Stimulated activated CD4-positive, alpha-beta T cell treated with anti-CD3 and anti-CD28 coated beads, Interleukin-4, amount 100 ng/mL, for 48 hours (primary cell): Measurements from ENCODE around the gene BANF1.
A peak's percentile ranks its signal among the peaks of the same experiment; 100 is the strongest.

Experiments used
- DNase-seq, 2 donors: peaks; one replicate each; pipeline ENCODE4 v3.0.0-alpha.2; 2020; ENCODE audit warnings: low read depth in 2 of 2

The BANF1 gene

DNA sequence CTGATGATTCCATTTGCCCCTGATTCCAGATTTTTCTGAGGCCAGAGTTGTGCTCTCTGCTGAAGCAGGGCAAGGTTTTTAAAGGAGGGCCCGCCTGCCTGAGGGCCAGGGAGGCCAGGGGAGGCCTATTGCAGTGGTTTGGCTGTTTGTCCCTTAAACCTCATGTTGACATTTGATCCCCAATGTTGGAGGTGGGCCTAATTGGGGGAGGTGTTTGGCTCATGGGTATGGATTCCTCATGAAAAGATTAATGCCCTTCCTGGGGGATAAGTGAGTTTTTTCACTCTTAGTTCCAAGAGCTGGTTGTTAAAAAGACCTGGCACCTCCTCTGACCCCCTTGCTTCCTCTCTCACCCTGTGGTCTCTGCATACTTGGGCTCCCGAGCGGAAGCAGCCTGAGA lies 37.5 kb downstream of the BANF1 start:
- no peak for DNase-seq

DNA sequence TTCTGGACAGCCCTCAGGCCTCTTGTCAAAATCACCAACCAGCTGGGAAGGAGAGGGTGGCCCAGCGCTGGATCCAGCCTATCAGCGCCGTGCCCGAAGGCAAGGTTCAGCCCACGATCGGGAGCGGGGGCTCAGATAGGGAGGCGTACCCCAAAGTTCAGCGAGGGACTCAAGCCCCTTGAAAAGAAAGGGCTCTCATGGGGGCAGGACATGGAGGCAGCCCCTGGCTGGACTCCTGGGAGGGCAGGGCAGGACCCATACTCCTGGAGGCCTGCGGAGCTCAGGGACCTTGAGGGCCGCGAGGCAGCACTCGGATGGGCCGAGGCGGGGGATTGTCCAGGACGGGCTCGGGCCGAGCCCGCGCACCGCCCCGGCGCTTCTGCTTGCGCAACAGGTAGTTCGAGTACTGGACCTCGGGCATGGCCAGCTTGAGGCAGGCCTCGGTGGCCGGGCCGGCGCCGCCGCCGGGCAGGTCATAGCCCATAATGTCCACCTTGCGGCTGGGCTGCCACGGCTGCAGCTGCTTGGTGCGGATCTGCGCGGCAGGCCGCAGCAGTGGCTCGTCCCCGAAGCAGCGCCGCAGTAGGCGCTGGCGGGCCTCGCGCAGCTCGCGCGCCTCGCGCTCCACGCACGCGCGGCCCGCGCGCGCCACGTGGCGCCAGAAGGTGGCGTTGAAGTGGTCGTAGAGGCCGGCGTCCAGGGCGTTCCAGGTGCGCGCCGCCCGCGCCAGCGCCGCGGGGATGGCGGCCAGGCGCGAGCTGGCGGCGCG lies 40.1 kb downstream of the BANF1 start:
- no peak for DNase-seq

DNA sequence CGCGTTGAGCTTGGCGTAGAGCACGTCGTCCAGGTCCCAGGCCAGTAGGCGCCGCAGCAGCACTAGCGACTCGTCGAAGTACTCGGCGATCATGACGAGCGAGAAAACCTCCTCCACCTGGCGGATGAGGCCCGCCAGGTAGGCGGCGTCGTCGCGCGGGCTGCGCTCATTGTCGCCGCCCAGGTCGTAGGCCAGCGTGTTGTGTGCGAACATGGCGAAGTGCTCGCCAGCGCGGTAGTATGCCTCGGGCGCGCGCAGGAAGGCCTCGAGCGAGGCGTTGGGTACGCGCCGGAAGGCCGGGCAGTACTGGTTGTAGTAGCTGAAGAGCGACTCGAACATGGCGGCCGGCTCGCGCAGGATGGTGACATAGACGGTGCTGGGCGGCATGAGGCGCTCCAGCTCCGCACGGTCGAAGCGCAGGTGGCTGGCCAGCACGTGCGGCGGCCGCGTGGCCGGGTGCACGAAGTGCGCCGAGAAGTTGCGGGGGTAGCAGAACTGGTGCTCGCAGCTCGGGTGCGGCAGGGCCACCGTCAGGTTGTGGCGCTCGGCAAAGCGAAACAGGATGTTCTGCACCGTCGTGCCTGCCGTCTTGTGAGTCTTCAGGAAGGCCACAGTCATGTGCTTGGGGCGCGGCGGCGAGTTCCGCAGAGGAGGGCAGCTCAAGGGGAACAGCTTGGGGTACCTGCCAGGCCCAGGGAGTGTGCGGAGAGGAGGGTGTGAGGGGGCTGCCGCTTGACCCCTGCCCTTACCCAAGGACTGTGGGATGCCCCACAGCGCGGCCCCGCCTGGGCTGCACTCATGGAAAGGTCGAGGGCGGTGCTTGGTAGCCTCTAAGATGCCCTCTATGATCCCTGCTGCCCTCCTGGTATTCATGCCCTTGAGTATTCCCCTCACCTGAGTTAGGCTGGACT lies 40.9 kb downstream of the BANF1 start:
- DNase-seq: no peak

DNA sequence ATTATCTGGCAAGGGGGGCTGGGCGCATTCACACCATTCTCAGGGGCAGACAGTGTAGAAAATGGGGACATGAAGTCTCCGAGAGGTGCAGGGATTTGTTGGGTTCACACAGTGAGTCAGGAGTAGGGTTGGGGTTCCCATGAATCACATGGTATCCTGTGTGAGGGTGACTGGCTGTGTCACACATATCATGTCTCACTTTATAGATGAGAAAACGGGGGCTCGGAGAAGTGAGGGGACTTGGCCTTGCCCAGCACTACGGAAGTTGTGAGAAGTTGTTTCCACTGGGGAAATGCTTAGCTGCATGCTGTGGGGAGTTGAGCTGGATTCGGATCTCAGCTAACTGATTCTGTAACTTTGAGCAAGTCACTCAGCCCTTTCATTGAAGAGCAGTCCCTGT lies 42.5 kb downstream of the BANF1 start:
- no peak for DNase-seq

DNA sequence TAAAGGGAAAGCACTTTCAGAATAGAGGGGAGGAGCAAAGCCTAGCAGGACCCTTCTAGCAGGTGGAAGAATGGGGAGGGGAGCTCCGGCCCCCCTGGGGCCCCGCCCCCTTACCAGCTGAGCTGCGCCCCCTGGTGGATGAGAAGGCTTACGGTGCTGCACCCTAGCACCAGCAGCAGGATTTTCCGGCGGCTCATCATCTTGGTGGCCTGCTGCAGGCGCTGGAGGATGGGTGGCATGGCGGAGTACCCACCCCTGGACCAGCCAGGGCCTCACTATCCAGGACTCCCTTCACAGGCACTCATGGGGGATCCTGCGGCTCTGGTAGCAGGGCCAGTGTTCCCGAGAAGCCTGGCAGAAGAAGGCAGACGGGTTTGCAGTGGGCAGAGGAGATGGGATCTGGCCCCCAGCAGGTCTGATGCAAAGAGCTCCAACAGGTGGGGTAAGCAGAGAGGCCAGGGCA lies 42.9 kb downstream of the BANF1 start:
- peak; percentile 78 to 85 for DNase-seq

DNA sequence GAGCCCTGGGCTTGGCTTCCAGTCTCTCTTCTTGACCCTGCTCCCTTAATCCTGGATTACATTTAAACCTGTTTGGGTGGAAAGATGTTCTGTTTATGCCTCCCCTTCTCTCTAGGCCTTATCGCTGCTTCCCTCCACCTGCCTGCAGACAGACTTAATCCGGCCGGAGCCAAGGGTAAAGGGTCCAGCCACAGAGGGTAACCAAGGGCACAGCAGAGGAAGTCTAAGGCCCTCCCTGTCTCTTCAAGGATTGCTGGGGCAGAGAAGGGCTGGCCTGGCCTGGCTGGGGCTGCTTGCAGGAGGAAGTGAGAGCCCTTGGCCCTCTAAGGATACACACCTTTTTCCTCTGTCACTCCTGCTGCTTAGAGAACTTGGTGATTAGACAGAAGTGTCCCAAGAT lies 44.6 kb downstream of the BANF1 start:
- no peak for DNase-seq

DNA sequence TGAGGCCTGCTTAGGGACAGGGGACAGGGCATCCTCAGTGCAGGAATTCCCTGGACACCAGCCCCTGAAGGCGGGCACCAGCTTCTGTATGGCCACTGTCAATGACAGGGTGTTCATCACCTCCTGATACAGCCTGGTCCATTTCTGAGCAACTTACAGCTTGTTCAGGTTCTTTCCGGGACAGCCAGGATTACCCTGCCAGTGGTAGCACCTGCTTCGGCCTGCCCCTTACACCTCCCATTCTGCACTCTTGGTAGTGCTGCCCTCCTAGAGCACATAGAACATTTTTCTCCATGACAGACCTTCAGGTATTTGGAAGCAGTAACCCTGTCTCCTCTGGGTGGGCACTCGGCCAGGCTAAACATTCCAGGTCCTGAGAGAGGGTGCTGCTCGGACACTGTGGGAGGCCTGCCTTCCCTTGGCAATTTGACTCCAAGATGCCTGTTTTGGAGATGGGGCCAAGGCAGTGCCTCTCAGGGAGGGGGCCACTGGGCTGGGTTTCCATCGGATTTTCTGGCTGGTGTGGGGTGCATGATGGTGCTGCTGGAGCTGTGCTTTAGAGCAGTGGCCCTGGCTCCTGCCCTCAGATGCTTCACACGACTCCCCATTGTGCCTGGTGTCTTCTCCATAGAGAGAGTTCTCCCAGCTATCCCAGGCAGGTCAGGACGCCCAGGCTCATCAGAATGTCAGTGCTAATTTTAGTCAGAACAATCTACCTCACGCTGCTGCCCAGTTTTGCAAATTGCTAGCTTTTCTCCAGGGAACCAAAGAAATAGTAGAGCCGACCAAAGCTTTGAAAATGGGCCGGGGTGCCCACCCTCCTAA lies 45.5 kb downstream of the BANF1 start:
- no peak for DNase-seq

DNA sequence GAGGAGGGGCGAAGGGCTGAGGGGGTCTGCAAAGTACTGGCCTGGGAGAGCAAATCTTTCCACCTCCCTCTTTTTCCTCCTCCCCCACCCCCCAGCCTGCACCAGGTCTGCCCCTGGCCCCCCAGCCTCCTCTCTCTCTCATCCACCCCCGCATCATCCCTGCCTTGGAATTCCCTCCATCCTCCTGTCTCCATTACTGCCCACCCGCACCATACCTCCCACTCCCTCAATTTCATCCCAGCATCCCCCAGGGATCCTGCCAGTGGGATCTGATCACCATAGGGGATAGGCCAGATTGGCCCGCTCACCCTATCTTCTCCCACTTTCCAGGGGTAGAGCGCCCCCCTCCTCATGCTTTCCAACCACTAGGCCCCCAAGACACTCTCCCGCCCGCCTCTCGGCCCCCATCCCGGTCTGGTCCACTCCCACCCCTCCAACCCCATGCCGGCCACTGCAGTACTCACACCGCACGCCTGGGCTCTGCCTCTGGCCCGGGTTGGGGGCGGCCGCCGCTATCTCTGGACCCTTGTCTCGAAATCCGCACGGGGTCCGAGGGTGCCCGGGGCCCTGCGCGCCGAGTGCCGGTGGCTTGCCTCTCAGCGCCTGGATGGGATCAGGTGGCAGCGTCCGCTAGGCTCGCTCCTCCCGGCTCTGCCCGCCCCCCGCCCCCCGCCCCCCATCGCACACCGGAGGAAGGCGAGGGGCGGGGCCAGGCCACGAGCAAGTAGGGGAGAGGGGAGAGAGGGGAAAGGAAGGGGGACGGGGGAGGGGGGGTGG lies 46.4 kb downstream of the BANF1 start, which contains the start of gene GAL3ST3:
TSS of gene GAL3ST3 (minus strand) at position 615 of the 777 bp plus-strand sequence. CDS start 3,746 bp downstream, outside the sequence.
- DNase-seq: no peak

DNA sequence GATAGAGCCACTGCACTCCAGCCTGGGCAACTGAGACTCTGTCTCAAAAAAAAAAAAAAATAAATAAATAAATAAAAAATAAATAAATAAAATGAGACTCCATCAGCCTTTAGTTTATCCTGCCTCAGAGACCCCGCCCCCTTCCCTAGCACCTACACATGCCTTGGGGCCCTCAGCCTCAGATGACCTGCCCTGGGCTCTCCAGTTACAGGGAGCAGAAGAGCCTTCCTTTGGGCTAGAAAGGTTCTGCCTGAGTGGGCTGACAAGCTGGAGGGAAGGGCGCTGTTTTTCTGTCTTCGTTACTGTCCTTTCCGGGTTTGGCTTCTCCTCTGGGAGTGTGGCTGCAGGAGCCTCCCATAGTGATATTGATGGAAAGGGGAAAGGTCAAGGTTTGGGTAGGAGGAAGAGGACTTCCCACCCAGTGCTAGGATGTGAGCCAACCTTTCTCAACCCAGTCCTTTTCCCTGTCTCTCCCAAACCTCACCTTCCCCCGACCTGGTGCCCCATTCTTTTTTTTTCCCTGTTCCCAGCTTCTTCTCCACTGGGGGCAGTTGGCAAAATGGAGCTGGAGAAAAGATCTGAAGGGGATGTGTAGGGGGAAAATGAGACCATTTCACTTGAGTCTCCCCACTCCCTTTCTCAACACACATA lies 48.4 kb downstream of the BANF1 start:
- DNase-seq: no peak

DNA sequence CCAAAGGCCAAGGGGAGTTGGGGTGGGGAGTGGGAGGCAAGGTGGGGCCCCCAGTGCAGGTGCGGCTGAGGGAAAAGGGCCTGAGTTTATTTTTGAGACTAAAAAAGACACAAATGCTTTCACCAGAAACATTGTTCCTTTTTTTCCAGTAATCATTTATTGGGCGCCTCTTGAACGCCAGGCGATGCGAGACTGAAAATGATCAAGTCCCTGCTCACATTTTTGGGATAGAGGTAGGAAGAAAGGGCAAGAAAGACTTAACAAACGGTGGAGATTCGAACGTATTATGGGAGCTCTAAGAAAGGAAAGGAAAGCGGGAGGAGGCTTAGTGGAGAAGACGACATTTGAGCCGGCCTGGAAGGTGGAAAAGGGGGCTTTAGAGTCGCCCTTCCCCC lies 49.1 kb downstream of the BANF1 start:
- no peak for DNase-seq

DNA sequence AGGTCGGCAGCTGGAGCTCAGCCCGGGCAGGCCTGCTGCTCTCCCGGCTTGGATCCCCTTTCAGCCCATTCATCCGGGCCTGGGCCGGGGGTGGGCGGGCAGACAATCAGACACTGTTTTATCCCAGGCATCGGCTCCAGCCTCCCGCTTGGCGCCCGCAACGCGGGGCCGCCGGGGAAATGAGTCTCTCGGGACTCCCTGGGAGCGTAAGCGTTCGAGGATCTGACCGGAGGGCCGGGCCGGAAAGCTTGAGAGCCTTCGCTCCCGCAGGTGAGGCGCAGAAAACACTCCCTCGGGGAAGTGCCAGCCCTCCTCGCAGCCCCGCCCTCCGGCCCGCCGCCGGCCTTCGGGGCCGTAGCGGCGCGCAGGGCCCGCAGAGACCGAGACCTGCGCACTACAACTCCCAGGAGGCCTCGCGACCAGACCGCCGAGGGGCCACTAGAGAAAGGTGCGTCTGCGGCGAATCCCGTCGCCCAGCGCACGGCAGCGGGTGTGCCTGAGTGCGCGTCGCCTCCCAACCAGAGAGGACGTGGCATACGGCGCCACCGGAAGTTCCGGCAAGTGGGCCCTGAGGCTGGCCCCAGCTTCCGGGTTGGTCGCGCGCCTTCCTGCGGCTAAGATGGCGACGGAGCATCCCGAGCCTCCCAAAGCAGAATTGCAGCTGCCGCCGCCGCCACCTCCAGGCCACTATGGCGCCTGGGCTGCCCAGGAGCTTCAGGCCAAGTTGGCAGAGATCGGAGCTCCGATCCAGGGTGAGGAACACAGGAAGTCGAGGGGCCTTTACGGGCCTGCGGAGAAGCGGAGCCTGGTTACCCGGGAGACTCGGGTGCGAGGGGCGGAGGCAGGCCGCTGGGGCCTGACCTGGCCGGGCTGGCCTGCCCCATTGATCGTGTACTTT lies 49.7 kb downstream of the BANF1 start, which contains the start of gene SF3B2:
TSS of gene SF3B2 (plus strand) at position 599 of the 898 bp plus-strand sequence. CDS start at position 620, 21 bp downstream.
- peak; percentile 93 to 97 for DNase-seq

DNA sequence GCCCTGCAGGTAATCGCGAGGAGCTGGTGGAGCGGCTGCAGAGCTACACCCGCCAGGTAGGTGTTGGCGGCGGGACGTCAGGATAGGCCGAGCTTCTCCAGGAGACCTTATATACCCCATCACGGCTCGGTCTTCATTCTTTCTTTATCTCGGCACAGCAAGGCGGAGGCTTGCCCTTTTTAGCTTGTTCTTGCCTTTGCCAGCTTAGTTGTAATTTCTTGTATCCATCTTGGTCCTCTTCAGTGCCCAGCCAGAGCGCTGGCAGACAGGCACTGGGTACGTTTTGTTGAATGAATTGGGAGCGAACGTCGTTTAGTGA lies 50.3 kb downstream of the BANF1 start:
- DNase-seq: no peak
